ENCODE results near the gene LCA5. TPM values are rescaled to one million over a fixed set of nuclear protein-coding genes. Genes with fewer than 3 reads are reported as not detected.

The LCA5 gene
- total RNA-seq, 1 experiment from 2014 or later = 2.3 TPM

GRCh38 chr6:79557673-79558467 lies 20.6 kb upstream of the LCA5 start:
- no peak overlapping the region for H2BK5ac ChIP-seq (ENCODE audit: insufficient read length, low read length)
- no peak overlapping the region for H2BK20ac ChIP-seq (ENCODE audit: low read depth, low read length, poor library complexity, severe bottlenecking)
- H3K4me3 Mint-ChIP-seq = no peak overlapping the region
- H3K27me3 Mint-ChIP-seq (ENCODE audit: low read depth) = no peaks in the 10 kb centered on the region
- H3K79me2 ChIP-seq (ENCODE audit: insufficient read depth, low read length) = no peaks in the 10 kb centered on the region
- H3K79me1 ChIP-seq (ENCODE audit: insufficient read depth, low read depth, low read length, poor library complexity, severe bottlenecking) = no peaks in the 10 kb centered on the region
- no peak overlapping the region for H3K4ac ChIP-seq (ENCODE audit: low read depth, low read length)
- H4K8ac ChIP-seq (replicated peaks; ENCODE audit: insufficient read length, low read depth, low read length) = no peak overlapping the region
- H2AFZ ChIP-seq (ENCODE audit: low read length) = no peak overlapping the region
- no peak overlapping the region for H3K27ac Mint-ChIP-seq
- no peak overlapping the region for H3T11ph ChIP-seq (ENCODE audit: low read length)
- H3K9me3 ChIP-seq (ENCODE audit: control insufficient read depth, low read depth, low read length) = no peaks in the 10 kb centered on the region
- no peak overlapping the region for H2BK12ac ChIP-seq (ENCODE audit: insufficient read length, low read depth, low read length)
- WGBS (ENCODE audit: extremely low coverage, insufficient read length, low lambda C conversion rate) = no CpG with 5 or more reads among the region's 2 CpGs
- no peak overlapping the region for H3K27ac ChIP-seq (ENCODE audit: insufficient read length, low read depth, low read length)
- DNase-seq = no peak
- no peak overlapping the region for H3K9ac ChIP-seq (ENCODE audit: extremely low read depth, insufficient read length, low read length)
- H3K36me3 Mint-ChIP-seq (ENCODE audit: insufficient read depth in 1 of 3, low read depth in 3 of 3) = no peaks in the 10 kb centered on the region; a peak in 1 of 7 replicates
- no peak overlapping the region for H3K14ac ChIP-seq (ENCODE audit: insufficient read depth, low read length)
- no peak overlapping the region for H3K56ac ChIP-seq (ENCODE audit: insufficient read length, low read depth, low read length)
- no peak overlapping the region for H2BK120ac ChIP-seq (ENCODE audit: low read depth, low read length, poor library complexity, severe bottlenecking)
- TF ChIP-seq CTCF (conservative IDR thresholded peaks at IDR 0.05) = no peak
- no peaks in the 10 kb centered on the region for H3K4me1 ChIP-seq (ENCODE audit: insufficient read depth, low read length)
- peaks cover 6 to 8% of the 10 kb centered on the region in 2 experiments; a peak in 3 of 4 replicates for H3K4me1 Mint-ChIP-seq
- no peaks in the 10 kb centered on the region for H3K27me3 ChIP-seq (ENCODE audit: insufficient read depth, low read length)
- H2BK15ac ChIP-seq (ENCODE audit: low read depth, low read length) = no peak overlapping the region
- H2AK5ac ChIP-seq (ENCODE audit: insufficient read length, low read length) = no peak overlapping the region
- no peaks in the 10 kb centered on the region for H3K23me2 ChIP-seq (ENCODE audit: insufficient read length, low read depth, low read length, poor library complexity, severe bottlenecking)
- H3K18ac ChIP-seq (ENCODE audit: insufficient read length, low read depth, low read length) = no peak overlapping the region
- H4K91ac ChIP-seq (ENCODE audit: insufficient read length, low read depth, low read length) = no peak overlapping the region
- H3K4me2 ChIP-seq (ENCODE audit: insufficient read depth, insufficient read length, low read length) = no peak overlapping the region
- H4K5ac ChIP-seq (ENCODE audit: insufficient read length, low read depth, low read length) = no peak overlapping the region
- no peaks in the 10 kb centered on the region for H3K9me3 Mint-ChIP-seq
- H3K23ac ChIP-seq (ENCODE audit: insufficient read length, low read depth, low read length) = no peak overlapping the region
- no peaks in the 10 kb centered on the region for H4K20me1 ChIP-seq (ENCODE audit: control insufficient read depth, insufficient read depth, insufficient read length)
